Peyer's patch (tissue), 4 donors: ENCODE measurements around the gene DACH2.

Source experiments
- CTCF ChIP-seq, 6 experiments: fragments of 450-650 bp in 4 of 6; fragments of 200-600 bp in 2 of 6; sonication (generic) in 1 of 6; IDR thresholded peaks; one replicate each; pipeline ENCODE4 v1.5.1; 2017 to 2019; ENCODE audit warnings: antibody characterized with exemption in 6 of 6, mild to moderate bottlenecking in 3 of 6, moderate library complexity in 1 of 6
- POLR2A ChIP-seq, 2 donors: fragments of 450-650 bp; IDR thresholded peaks; one replicate each; pipeline ENCODE4 v1.5.1; 2017; ENCODE audit warnings: antibody characterized with exemption in 2 of 2, mild to moderate bottlenecking in 2 of 2, moderate library complexity in 2 of 2

DNA sequence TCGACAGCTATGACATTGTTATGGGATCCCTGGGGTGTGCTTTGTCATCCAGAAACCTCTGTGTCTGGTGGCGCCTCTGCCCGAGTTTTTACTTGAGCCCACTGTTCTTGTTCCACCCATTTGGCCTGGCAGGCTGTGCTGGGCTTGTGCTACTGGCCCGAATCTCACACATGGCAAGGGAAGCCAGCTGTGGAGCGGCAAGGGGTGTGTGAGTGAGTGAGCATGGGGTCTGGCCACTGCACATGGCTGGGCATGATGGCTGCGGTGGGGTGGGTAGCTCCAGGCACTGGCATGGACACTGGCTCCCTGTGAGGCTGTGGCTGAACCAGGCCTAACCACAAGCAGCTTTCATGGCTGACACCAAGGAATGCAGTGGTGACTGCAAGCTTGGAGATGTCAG is 89.2 kb downstream of the DACH2 start:
- TF ChIP-seq CTCF (IDR thresholded peaks at IDR 0.05) (no peak), POLR2A (IDR thresholded peaks at IDR 0.05) (no peak)
